OCI-M2 (cell line): ENCODE measurements around the gene NOC4L.

Experiments used
- DNase-seq: peaks from one replicate; lab custom pipeline; 2025; ENCODE audit not compliant: unreplicated experiment; lab: John Stamatoyannopoulos, UW

NOC4L gene

DNA sequence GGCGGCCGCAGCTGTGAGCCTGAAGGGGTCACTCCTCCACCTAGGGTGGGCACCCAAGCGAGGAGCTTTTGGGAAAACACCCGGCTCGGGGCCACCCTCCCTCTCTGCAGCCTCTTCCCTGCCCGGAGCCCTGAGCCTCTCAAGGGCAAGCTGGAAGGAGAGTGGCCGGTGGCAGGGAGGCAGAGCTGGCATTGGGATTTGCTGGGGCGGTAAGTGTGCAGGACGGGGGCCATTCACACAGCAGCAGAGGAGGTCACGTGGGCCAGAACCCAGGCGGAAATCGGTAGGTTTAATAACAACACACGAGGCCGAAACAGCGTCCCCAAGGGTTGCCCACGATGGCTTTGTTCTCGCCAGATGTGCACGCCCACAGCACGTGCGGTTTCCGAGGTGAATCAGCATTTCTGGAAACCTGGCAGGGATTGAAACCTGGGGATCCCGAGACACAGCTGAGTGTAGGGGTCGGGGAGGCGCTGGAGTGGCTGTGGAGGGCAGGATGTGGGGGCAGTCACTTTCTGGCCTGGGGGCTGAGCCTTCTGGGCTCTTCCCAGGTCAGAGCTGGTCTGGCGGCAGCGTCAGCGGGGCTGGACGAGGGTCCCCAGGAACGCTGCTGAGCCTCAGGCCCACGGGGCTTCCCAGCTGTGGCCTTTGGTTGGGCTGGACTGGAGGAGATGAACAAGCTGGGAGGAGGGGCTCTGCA, 23.5 kb downstream of the NOC4L start:
- DNase-seq: no peak

DNA sequence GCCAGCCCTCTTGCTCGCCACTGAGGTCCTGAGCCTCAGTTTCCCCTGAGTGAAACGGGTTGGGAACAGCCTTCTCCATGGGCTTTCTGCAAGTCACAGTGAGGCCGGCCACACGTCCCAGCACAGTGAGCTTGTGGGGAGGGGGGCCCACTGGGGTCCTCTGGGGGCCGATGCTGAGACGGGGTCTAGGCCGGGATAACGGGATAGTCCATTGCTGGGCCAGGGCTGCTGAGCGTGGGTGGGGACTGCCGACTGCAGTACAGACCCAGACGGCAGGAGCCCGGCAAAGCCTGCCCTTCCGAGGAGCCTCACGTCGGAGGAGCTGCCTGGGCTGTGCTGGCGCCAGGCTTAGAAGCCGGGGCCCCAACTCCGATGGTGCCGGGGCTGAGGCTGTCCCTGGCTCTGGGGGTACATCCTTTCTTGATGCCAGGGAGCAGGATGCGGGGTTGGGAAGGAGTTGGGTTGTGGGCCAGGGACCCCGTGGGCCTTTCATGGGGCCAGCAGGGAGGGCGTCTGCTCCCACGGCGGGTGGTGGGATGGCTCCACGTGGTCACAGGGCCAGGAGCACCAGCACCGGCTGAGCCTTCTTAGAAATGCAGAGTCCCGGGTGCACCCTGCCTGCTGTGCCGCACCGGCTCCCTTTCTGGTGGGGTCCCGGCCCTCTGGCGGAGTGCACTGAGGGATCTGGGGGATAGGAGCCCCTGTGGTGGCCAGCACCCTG, 24.2 kb downstream of the NOC4L start:
- no peak for DNase-seq

- DNase-seq: no peak
Observed at GRCh38 chr12:132169376-132169775, 25.1 kb downstream of the NOC4L start.

DNA sequence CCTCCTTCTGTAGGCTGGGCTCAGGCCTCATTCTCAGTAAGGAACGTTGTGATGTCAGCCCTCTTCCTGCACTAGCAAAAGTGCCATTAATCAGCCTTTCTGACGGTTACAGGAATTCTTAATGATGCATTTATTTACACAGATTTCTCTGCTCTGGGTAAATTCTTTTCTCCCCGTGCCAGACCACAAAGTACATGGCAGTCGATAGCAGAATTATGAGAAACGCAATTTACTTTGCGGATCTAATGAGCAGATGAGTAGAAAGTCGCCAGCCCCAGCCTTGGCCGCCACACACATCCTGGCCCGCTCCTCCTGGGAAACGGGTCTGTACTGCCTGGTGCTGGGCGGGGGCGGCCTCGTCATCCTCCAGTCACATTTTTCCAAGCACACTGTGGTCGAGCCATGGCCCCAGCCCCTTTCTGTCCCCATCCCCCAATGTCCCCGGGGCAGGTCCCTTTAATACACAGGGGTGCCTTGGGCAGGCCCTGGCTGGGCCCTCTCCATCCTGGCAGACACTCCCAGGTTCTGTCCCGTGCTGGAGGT, 25.9 kb downstream of the NOC4L start:
- DNase-seq: no peak

- no peak for DNase-seq
Observed at GRCh38 chr12:132170637-132171292, 26.5 kb downstream of the NOC4L start.

DNA sequence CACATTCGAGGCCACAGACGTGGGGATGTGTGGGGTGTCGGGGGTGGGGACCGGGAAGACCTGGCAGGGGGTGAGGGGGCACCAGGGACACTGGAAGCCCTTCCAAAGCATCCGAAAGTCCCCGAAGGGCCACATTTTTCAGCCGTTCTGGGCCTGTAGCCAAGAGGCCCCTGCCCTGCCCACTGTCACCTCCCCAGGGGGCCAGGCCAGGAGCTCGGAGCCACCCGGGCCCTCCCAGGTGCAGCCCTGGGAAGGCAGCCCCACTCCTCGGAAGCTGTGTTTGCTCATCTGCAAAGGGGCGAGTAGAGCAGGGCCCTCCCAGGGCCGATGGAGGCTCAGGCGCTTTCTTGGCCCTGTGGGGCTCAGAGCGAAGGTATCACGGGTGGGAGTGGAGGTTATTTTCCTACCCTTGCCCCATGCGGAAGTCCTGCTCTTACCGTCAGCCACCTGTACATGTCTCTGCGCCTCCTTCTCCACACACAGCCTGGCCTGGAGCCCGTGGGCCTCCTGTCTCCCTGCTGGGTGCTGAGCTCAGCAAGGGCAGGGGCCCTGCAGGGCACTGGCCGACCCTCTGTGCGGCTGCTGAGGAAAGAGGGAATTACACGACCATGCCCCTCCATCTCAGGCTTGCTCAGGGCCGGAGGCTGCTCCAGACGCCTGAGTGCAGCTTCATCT, 27.2 kb downstream of the NOC4L start:
- DNase-seq: no peak

DNA sequence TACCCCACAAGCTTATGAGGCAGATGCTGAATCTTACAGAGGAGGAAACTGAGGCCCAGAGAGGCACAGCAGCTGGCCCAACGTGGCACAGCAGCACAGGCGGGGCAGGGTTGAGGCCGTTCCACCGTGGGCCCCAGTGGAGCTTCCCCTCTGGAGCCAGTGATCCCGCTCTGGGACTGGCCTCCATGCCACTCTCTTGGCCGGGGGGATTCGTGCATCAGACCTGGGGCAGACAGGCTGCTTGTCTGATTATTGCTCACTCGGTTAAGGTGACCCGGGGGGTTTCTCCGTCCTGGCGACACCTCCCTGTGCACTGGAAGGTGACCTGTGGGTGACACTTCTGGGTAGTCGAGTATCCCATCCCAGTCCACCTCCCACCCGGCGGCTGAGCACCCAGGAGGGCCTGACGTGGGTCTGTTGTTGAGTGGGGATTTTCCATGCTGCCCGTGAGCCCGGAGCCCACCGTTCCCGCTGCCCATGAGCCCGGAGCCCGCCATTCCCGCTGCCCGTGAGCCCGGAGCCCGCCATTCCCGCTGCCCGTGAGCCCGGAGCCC, 27.8 kb downstream of the NOC4L start:
- DNase-seq: no peak

DNA sequence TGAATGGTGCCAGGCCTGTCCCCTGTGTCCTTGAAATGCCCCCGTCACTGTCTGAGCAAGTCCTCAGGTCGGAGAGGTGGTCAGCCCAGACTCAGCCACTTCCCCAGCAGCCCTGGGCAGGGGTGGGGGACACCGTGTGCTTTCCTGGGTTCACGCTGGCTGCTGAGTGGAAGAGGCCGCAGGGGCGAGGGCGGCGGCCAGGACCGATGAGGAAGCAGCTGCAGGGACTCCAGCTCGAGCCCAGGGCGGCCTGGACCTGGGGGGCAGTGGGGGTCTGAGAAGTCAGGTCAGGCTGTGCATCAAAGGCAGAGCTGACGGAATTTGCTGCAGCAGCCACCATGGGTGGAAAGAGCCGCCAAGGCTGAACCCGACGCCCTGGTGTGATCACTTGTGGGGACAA, 28.4 kb downstream of the NOC4L start:
- DNase-seq: no peak

DNA sequence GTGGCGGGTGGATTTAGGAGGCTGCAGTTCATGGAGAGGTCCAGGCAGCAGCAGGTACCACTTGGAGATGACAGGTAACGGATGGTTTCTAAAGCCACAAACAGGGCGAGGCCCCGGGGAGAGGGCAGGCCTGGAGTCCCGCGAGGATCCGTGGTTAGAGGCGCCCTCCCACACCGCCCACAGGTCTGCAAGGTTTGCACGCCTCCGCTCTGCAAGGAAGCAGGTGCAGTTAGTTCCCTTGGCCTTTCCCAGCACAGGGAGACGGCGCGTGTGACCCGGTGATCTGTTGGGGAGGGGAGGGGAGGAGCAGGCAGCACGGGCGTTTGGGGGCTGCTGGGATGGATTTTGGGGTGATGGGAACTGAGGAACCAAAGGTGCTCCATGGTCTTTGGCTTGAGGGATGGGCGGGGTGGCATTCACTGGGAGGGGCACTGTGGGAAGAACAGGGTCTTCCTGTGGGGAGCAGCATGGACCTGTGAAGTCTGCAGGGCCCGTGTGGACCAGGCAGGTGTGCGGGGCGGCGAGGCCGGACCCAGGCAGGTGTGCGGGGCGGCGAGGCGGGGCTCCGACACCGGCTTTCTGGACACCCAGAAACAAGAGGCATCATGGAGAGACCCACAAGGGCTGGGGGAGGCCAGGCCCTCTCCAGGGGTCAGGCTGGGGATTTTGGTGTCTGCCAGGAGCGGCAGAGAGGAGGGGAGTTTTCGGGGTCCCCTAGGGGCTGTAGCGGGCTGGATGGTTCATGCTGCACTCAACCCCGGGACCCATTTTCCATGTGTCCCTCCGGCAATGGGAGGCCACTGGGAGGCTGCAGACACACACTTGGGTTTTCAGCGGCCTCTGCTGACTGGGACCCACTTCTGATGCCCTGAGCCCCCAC, 29.1 kb downstream of the NOC4L start:
- DNase-seq: no peak

DNA sequence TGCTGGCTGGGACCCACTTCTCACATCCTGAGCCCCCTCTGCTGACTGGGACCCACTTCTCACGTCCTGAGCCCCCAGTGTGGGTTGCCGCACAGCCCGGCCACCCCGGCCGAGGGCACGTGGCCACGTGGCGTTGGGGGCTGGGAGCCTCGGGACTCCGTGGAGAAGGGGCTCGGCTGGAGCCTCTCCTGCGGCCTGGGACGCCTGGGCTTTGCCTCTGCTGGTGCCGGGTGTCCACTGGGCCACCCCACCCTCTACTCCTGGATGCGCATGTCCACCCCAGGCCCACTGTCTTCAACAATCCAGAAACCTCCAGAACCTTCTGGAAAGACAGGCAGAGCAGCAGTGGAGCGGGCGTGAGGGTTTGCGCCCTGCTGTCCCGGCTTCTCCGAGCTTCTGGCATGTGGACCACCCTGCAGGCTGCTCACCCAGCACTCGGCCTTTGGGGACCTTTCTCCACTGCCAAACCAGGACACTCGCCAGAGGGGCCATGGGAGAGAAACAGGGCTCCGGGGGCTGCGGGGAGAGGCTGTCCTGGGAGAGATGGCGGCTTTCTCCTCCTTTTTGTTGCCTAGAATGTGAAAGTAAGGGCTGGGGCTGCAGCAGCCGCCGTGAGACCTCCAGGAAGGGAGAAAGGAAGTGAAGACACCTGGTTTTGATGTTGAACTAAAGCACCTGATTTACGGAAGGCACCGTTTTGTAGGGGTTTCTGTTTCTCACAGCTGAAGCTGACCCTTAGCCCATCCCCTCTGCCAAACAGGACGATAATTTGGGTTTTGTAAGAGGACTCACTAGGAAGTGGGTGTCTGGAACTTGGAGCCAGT, 30.0 kb downstream of the NOC4L start:
- DNase-seq: no peak

DNA sequence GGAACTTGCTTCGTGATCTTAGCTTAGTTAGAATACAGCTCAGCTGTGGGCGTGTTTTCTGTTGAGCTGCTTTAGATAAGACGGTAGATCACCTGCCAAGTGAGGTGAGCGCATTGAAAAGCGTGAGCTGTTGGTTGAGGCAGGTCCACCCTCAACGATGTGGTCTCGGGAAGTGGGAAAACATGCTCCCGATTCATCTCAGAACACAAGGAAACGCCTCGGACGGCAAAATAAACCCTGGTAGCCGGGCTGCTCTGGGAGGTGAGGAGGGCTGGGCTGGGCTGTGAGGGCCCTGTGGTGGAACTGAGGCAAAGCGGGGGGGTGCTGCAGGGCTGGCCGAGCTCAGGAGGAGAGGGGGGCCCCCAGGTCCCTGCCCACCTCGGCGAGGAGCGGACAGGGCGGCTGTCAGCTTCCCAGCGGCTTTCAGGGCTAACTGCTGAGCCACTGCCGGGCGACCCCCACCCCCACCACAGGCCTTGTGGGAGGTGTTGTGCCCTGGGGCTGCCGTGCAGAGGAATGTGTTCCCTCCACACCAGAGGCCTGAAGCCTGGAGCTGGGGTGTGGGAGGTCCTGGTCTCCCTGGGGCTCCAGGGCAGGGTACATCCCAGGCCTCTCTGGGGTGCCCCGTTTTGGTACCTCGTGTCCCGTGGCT, 30.7 kb downstream of the NOC4L start:
- DNase-seq: no peak

- DNase-seq: no peak
Observed at GRCh38 chr12:132175496-132176384, 31.5 kb downstream of the NOC4L start.

DNA sequence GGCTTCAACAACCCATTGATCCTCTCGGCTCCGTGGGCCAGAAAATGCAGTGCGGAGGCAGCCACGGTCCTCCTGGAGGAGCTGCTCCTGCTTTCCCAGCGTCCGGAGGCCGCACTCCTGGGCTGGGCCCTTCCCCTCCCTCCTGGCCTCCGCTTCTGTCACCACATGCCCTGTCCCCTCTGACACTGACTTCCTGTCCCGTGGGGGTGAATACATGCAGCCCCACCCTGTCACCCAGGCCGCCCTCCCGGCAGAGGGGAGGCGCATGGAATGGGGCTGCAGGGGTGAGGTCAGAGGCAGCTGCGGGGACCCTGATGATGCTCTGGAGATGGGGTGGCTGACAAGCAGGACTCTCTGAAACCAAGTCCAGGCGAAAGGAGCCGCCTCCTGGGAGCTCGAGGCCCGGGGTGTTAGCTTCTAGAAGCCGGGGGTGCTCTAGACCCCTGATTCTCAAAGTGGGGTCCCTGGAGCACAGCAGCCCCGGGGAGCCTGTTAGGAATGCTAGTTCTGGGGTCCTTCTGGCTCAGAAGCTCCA, 32.2 kb downstream of the NOC4L start:
- DNase-seq: no peak

GRCh38 chr12:132176920-132177551, 32.8 kb downstream of the NOC4L start:
- DNase-seq: no peak

GRCh38 chr12:132178316-132178715, 34.1 kb downstream of the NOC4L start:
- no peak for DNase-seq

DNA sequence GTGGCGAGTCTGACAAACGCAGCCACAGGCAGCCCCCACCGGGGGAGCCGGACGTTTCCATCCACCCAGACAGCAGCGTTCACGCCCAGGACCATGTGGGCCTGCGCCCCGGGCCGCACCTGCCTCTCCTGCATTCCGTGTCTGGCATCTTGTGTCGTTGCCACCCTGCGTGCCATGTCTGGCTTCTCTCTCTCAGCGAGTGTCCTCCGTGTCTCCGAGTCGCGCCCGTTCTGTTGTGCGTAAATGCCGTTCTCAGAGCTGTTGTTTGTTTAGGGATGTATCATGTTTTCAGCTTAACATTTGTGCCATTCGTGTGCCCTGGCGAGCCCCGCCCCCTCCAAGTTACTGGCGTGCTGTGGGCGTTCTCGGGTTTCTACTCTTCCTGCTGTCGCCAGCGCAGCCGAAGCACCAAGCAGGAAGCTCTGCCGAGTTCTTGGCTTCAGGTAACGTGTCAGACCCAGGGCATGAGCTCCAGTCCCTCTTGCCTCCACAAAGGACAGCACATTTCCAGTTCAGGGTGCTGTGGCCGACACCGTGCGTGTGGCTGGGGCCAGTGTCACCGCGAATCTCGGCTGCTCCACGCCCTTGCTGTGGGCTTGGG, 34.6 kb downstream of the NOC4L start:
- DNase-seq: no peak
